HepG2 (cell line): ENCODE results near the gene LGALS1. TPM values are rescaled to one million over a fixed set of nuclear protein-coding genes. Genes with fewer than 3 reads are reported as not detected.

Experiments
- CSRNP1 ChIP-seq: sonication (generic); formaldehyde crosslinking; IDR thresholded peaks from 2 replicates; pipeline ENCODE4 v1.8.1; 2023; ENCODE audit warnings: mild to moderate bottlenecking, missing genetic modification reagents
- DRAP1 ChIP-seq: IDR thresholded peaks from 2 replicates; pipeline ENCODE4 v1.6.1; 2016; ENCODE audit warnings: missing genetic modification reagents, missing compliant biosample characterization
- HNF1B ChIP-seq: sonication (generic); formaldehyde crosslinking; IDR thresholded peaks from 2 replicates; pipeline ENCODE4 v1.5.1; 2020; ENCODE audit warnings: mild to moderate bottlenecking, moderate library complexity, missing genetic modification reagents
- HOXA7 ChIP-seq: sonication (generic); formaldehyde crosslinking; IDR thresholded peaks from 2 replicates; pipeline ENCODE4 v1.8.1; 2022; ENCODE audit warnings: mild to moderate bottlenecking, missing genetic modification reagents, moderate library complexity
- KAT7 ChIP-seq: IDR thresholded peaks from 2 replicates; pipeline ENCODE4 v1.6.1; 2018; ENCODE audit warnings: borderline replicate concordance, missing compliant biosample characterization
- MEF2D ChIP-seq: sonication (generic); formaldehyde crosslinking; IDR thresholded peaks from 2 replicates; pipeline ENCODE4 v1.5.1; 2020; ENCODE audit warnings: mild to moderate bottlenecking, missing genetic modification reagents
- ZBTB21 ChIP-seq: sonication (generic); formaldehyde crosslinking; IDR thresholded peaks from 2 replicates; pipeline ENCODE4 v1.4.0; 2020; ENCODE audit warnings: missing genetic modification reagents
- ZBTB33 ChIP-seq: sonication (generic); formaldehyde crosslinking; IDR thresholded peaks from 2 replicates; pipeline ENCODE4 v1.4.0; 2020; ENCODE audit warnings: missing genetic modification reagents
- ZBTB40 ChIP-seq, 2 experiments: fragments of 450-650 bp in 1 of 2; sonication (generic) in 1 of 2; formaldehyde crosslinking in 1 of 2; IDR thresholded peaks; 2 replicates each; pipeline versions ENCODE4 v1.6.1 to v1.8.0; 2016 to 2022; ENCODE audit warnings: antibody characterized with exemption in 1 of 2, mild to moderate bottlenecking in 1 of 2, missing genetic modification reagents in 1 of 2
- ZFP36L2 ChIP-seq: sonication (generic); formaldehyde crosslinking; IDR thresholded peaks from 2 replicates; pipeline ENCODE4 v1.4.0; 2020; ENCODE audit warnings: missing genetic modification reagents
- ZNF577 ChIP-seq: sonication (generic); formaldehyde crosslinking; IDR thresholded peaks from 2 replicates; pipeline ENCODE4 v1.4.0; 2020; ENCODE audit warnings: mild to moderate bottlenecking, low read depth, missing genetic modification reagents, borderline replicate concordance
- polyA plus RNA-seq, 8 experiments: library from polyadenylated mRNA; depleted of rRNA in 3 of 8; stranded (reverse) in 7 of 8; unstranded in 1 of 8; fragments of >200 nt; fragmentation: Illumina TruSeq in 4 of 8; extraction: Trizol in 4 of 8; gene quantifications; 2 replicates each; pipeline versions ENCODE4 v1.2.1 to v1.2.3, GENCODE V29; 2011 to 2016; ENCODE audit warnings: low read depth in 4 of 8, missing spikeins in 1 of 8, mixed read lengths in 1 of 8; ENCODE audit not compliant: insufficient read depth in 1 of 8
- total RNA-seq, 5 experiments: library from RNA; depleted of rRNA; stranded (reverse); fragments of >200 nt; fragmentation: Illumina TruSeq; extraction: Trizol; gene quantifications; 2 replicates each; pipeline ENCODE4 v1.2.3, GENCODE V29; 2016; ENCODE audit warnings: low read depth in 1 of 5

The LGALS1 gene
- total and polyA plus RNA-seq, 2 of the 13 experiments (the other 11 are each of a cell fraction or from before 2014, with no cell fraction given), result 103 to 858 TPM

- TF ChIP-seq ZBTB40 (IDR thresholded peaks at IDR 0.05) (no peak), ZBTB40 (CRISPR knock-in tag; IDR thresholded peaks at IDR 0.05) (peak; percentile 42; the same call in 1 of the 2 replicates), DRAP1 (peak; percentile 49; the same call in 1 of the 2 replicates), ZBTB33 (CRISPR knock-in tag) (0 out of 2 replicates have a peak, but pooled peaks have one; percentile 20), HNF1B (peak; percentile 66; the same call in 1 of the 2 replicates), ZFP36L2 (CRISPR knock-in tag) (no peak), ZBTB21 (peak; percentile 29; the same call in 1 of the 2 replicates), CSRNP1 (CRISPR knock-in tag) (no peak), MEF2D (CRISPR knock-in tag) (peak; percentile 95; the same call in 1 of the 2 replicates), ZNF577 (no peak), HOXA7 (CRISPR knock-in tag) (no peak), KAT7 (peak; percentile 63)
These were observed 16.2 kb upstream of the LGALS1 start (continued) for GRCh38 chr22:37659066-37659896.
